Activated B cell treated with CpG ODN at 0.5 μM for 24 hours (primary cell): Measurements from ENCODE around the gene BEST4. TPM values are rescaled to one million over a fixed set of nuclear protein-coding genes. Genes with fewer than 3 reads are reported as not detected.
A peak's percentile ranks its signal among the peaks of the same experiment; 100 is the strongest.

Source experiments
- ATAC-seq: fragments of 200-7000 bp; cut with Tn5 transposase; one replicate; pipeline ENCODE4 v1.10.0; 2021; ENCODE audit warnings: low read depth, mild to moderate bottlenecking, moderate library complexity
- CTCF ChIA-PET: fragments of 350-600 bp; sonication (Branson Sonifier 250); formaldehyde crosslinking; loops from one replicate; lab custom pipeline; 2021; ENCODE audit warnings: antibody characterized with exemption; lab: Charles Lee
- POLR2A ChIA-PET: fragments of 350-600 bp; sonication (Branson Sonifier 250); formaldehyde crosslinking; loops from one replicate; lab custom pipeline; 2021; ENCODE audit warnings: antibody characterized with exemption; lab: Charles Lee
- DNase-seq: peaks from one replicate; pipeline ENCODE4 v3.0.0; 2022
- H3K27ac Mint-ChIP-seq: one replicate; pipeline ENCODE4 v1.8.0; 2020; ENCODE audit warnings: mixed read lengths
- H3K27me3 Mint-ChIP-seq: one replicate; pipeline ENCODE4 v1.8.0; 2021; ENCODE audit warnings: mixed read lengths
- H3K36me3 Mint-ChIP-seq: one replicate; pipeline ENCODE4 v1.8.0; 2021; ENCODE audit warnings: low read depth, mixed read lengths
- H3K4me1 Mint-ChIP-seq: one replicate; pipeline ENCODE4 v1.8.0; 2021; ENCODE audit warnings: mixed read lengths
- H3K4me3 Mint-ChIP-seq: one replicate; pipeline ENCODE4 v1.8.0; 2020; ENCODE audit warnings: mild to moderate bottlenecking, mixed read lengths
- H3K9me3 Mint-ChIP-seq: one replicate; pipeline ENCODE4 v1.8.0; 2020; ENCODE audit warnings: mixed read lengths
- CTCF ChIP-seq: fragments of 200-600 bp; IDR thresholded peaks from one replicate; pipeline ENCODE4 v1.8.0; 2022; ENCODE audit warnings: antibody characterized with exemption, mild to moderate bottlenecking
- intact Hi-C: fragments of 100-400 bp; cut with micrococcal nuclease; formaldehyde crosslinking; loops from one replicate; pipeline ENCODE4 v1.15.1; 2024
- total RNA-seq: library from RNA; stranded (reverse); gene quantifications from 2 replicates; pipeline ENCODE4 v1.2.3, GENCODE V29; 2022

BEST4 gene
- total RNA-seq, 1 donor from 2014 or later = 0.62 TPM

GRCh38 chr1:44822131-44822701 is 34.2 kb upstream of the BEST4 start:
- intact Hi-C loops = loop anchor here (5.0 kb wide), 1 partner anchor 480 kb away; no protein-coding TSS in a partner anchor
- ATAC-seq (no peak), DNase-seq (no peak)
- Mint-ChIP-seq H3K9me3 (no peaks in the 10 kb centered on the region), H3K36me3 (peaks cover 4% of the 10 kb centered on the region), H3K4me3 (no peak overlapping the region), H3K27me3 (no peaks in the 10 kb centered on the region), H3K4me1 (peaks cover 27% of the 10 kb centered on the region), H3K27ac (no peak overlapping the region)
- ChIA-PET POLR2A (interaction anchor here (0.6 to 7.7 kb wide), 10 partner anchors 9 to 189 kb away, joined by 3 to 364 read pairs (median 40); partner anchors contain the start of genes BTBD19, DYNLT4, HECTD3 and PLK3), CTCF (no interaction called here)
- TF ChIP-seq CTCF = no peak

- no peak for ATAC-seq
- POLR2A ChIA-PET = interaction anchor here (1.2 to 7.7 kb wide), 14 partner anchors 9 to 518 kb away, joined by 3 to 364 read pairs (median 19); partner anchors contain the start of genes BTBD19, DYNLT4, HECTD3 and MUTYH
These were observed 33.3 kb upstream of the BEST4 start for GRCh38 chr1:44821240-44821715.

GRCh38 chr1:44820328-44821239 is 32.6 kb upstream of the BEST4 start:
- CTCF ChIA-PET = interaction anchor here (0.8 to 2.6 kb wide), 7 partner anchors 15 to 92 kb away, joined by 3 to 9 read pairs (median 4); partner anchors contain the start of genes BEST4 and RNU5D-1
- DNase-seq (no peak), ATAC-seq (no peak)
- peak overlapping the region; percentile 100 for H3K27ac Mint-ChIP-seq
- H3K4me1 Mint-ChIP-seq = peaks cover 27% of the 10 kb centered on the region
- H3K27me3 Mint-ChIP-seq = no peaks in the 10 kb centered on the region
- POLR2A ChIA-PET = interaction anchor here (0.6 to 7.7 kb wide), 26 partner anchors 10 to 865 kb away, joined by 3 to 364 read pairs (median 9); partner anchors contain the start of genes BEST4, BTBD19, DYNLT4 and EIF2B3
- H3K36me3 Mint-ChIP-seq = peaks cover 6% of the 10 kb centered on the region
- no peaks in the 10 kb centered on the region for H3K9me3 Mint-ChIP-seq
- intact Hi-C loops = loop anchor here (5.0 kb wide), 1 partner anchor 482 kb away; no protein-coding TSS in a partner anchor
- H3K4me3 Mint-ChIP-seq = peak overlapping the region; percentile 88
- no peak for TF ChIP-seq CTCF

More at GRCh38 chr1:44821240-44821715, 33.3 kb upstream of the BEST4 start:
- Mint-ChIP-seq H3K27me3 (no peaks in the 10 kb centered on the region), H3K36me3 (peaks cover 4% of the 10 kb centered on the region), H3K27ac (peak overlapping the region; percentile 70), H3K4me1 (peaks cover 27% of the 10 kb centered on the region), H3K9me3 (no peaks in the 10 kb centered on the region), H3K4me3 (peak overlapping the region; percentile 32)
- intact Hi-C loops = loop anchor here (5.0 kb wide), 1 partner anchor 481 kb away; no protein-coding TSS in a partner anchor
- no peak for TF ChIP-seq CTCF
- no peak for DNase-seq
- CTCF ChIA-PET = interaction anchor here (1.5 to 2.6 kb wide), 3 partner anchors 14 to 90 kb away, joined by 3 to 9 read pairs (median 5); partner anchors contain the start of gene RNU5D-1

- ChIA-PET POLR2A (interaction anchor here (0.6 to 7.7 kb wide), 45 partner anchors 8 to 866 kb away, joined by 3 to 364 read pairs (median 4); partner anchors contain the start of genes ARMH1, BEST4, BTBD19 and DYNLT4), CTCF (interaction anchor here (0.6 to 3.2 kb wide), 15 partner anchors 9 to 98 kb away, joined by 3 to 20 read pairs (median 5); partner anchors contain the start of genes BEST4, BTBD19, PLK3 and RNU5D-1)
- intact Hi-C loops = loop anchor here (1.0 to 5.0 kb wide), 8 partner anchors 9 to 483 kb away; partner anchors contain the start of genes PLK3, RNU5D-1 and RPS8
- TF ChIP-seq CTCF = no peak
- DNase-seq (peak; percentile 80), ATAC-seq (peak; percentile 85)
- H3K27ac Mint-ChIP-seq = peak overlapping the region; percentile 100
- peaks cover 11% of the 10 kb centered on the region for H3K36me3 Mint-ChIP-seq
- no peaks in the 10 kb centered on the region for H3K9me3 Mint-ChIP-seq
- H3K4me3 Mint-ChIP-seq = peak overlapping the region; percentile 88
- H3K4me1 Mint-ChIP-seq = peaks cover 35% of the 10 kb centered on the region
- H3K27me3 Mint-ChIP-seq = no peaks in the 10 kb centered on the region
These were observed 31.8 kb upstream of the BEST4 start for GRCh38 chr1:44819608-44820327.
